ENCODE measurements around the gene CTNNA1. TPM values are rescaled to one million over a fixed set of nuclear protein-coding genes. Genes with fewer than 3 reads are reported as not detected.

Gene CTNNA1
- total and polyA plus RNA-seq, 2 donors from 2014 or later: 177 to 463 TPM

- DNase-seq (no peak), FAIRE-seq (no peak)
- peaks cover 0 to 10% (median 10%) of the 10 kb centered on the region in 3 donors for H3K4me1 ChIP-seq (ENCODE audit: control insufficient read depth in 2 of 3, insufficient read depth in 2 of 3, low read depth in 1 of 3, low read length in 3 of 3)
- H3K4me3 ChIP-seq (ENCODE audit: low read length in 3 of 3): no peak overlapping the region
- no peak overlapping the region for H3K9ac ChIP-seq (ENCODE audit: low read length in 3 of 3)
- H3K36me3 ChIP-seq (ENCODE audit: control insufficient read depth in 2 of 3, insufficient read depth in 3 of 3, low read length in 3 of 3): no peaks in the 10 kb centered on the region
- TF ChIP-seq CTCF (IDR thresholded peaks at IDR 0.05; ENCODE audit: borderline replicate concordance, extremely low read depth, insufficient read depth): no peak
- intact Hi-C loops (cut with DNase I): no loop called here
- no peak overlapping the region for H3K27ac ChIP-seq (ENCODE audit: low read depth in 2 of 2, low read length in 2 of 2)
- H3K27me3 ChIP-seq (ENCODE audit: control insufficient read depth, insufficient read depth, low read length): no peaks in the 10 kb centered on the region
- H3K9me3 ChIP-seq (ENCODE audit: control insufficient read depth in 2 of 3, insufficient read depth in 1 of 3, low read length in 3 of 3): no peaks in the 10 kb centered on the region
These were observed 31.2 kb upstream of the CTNNA1 start for GRCh38 chr5:138721979-138722378.

- FAIRE-seq (no peak), DNase-seq (no peak)
- intact Hi-C loops (cut with DNase I): no loop called here
- Histone ChIP-seq H3K9ac (ENCODE audit: low read length in 3 of 3) (no peak overlapping the region), H3K4me1 (ENCODE audit: control insufficient read depth in 2 of 3, insufficient read depth in 2 of 3, low read depth in 1 of 3, low read length in 3 of 3) (peaks cover 0 to 10% (median 10%) of the 10 kb centered on the region in 3 donors), H3K27me3 (ENCODE audit: control insufficient read depth, insufficient read depth, low read length) (no peaks in the 10 kb centered on the region), H3K36me3 (ENCODE audit: control insufficient read depth in 2 of 3, insufficient read depth in 3 of 3, low read length in 3 of 3) (no peaks in the 10 kb centered on the region), H3K4me3 (ENCODE audit: low read length in 3 of 3) (no peak overlapping the region), H3K9me3 (ENCODE audit: control insufficient read depth in 2 of 3, insufficient read depth in 1 of 3, low read length in 3 of 3) (no peaks in the 10 kb centered on the region), H3K27ac (ENCODE audit: low read depth in 2 of 2, low read length in 2 of 2) (no peak overlapping the region)
- TF ChIP-seq CTCF (IDR thresholded peaks at IDR 0.05; ENCODE audit: borderline replicate concordance, extremely low read depth, insufficient read depth): no peak
These were observed 30.6 kb upstream of the CTNNA1 start for GRCh38 chr5:138722544-138723177.

- H3K9me3 ChIP-seq (ENCODE audit: control insufficient read depth in 2 of 3, insufficient read depth in 1 of 3, low read length in 3 of 3): no peaks in the 10 kb centered on the region
- H3K4me3 ChIP-seq (ENCODE audit: low read length in 3 of 3): no peak overlapping the region
- H3K36me3 ChIP-seq (ENCODE audit: control insufficient read depth in 2 of 3, insufficient read depth in 3 of 3, low read length in 3 of 3): no peaks in the 10 kb centered on the region
- no peak for FAIRE-seq
- TF ChIP-seq CTCF (IDR thresholded peaks at IDR 0.05; ENCODE audit: borderline replicate concordance, extremely low read depth, insufficient read depth): no peak
- peak in 1 of 5 donors; percentile 25 for DNase-seq
- intact Hi-C loops (cut with DNase I): no loop called here
- H3K27me3 ChIP-seq (ENCODE audit: control insufficient read depth, insufficient read depth, low read length): no peaks in the 10 kb centered on the region
- peaks cover 0 to 10% (median 10%) of the 10 kb centered on the region in 3 donors for H3K4me1 ChIP-seq (ENCODE audit: control insufficient read depth in 2 of 3, insufficient read depth in 2 of 3, low read depth in 1 of 3, low read length in 3 of 3)
- H3K9ac ChIP-seq (ENCODE audit: low read length in 3 of 3): no peak overlapping the region
- no peak overlapping the region for H3K27ac ChIP-seq (ENCODE audit: low read depth in 2 of 2, low read length in 2 of 2)
These were observed 28.6 kb upstream of the CTNNA1 start for GRCh38 chr5:138724470-138725146.

Measured in kidney (tissue), 14 donors.